OCI-LY7 (cell line): ENCODE measurements around the gene MNT. TPM values are rescaled to one million over a fixed set of nuclear protein-coding genes. Genes with fewer than 3 reads are reported as not detected.
A peak's percentile ranks its signal among the peaks of the same experiment; 100 is the strongest.

ENCODE experiments used
- BruUV-seq: library from RNA; stranded (reverse); fragments of 400-500 nt; replicated peaks from 2 replicates; lab custom pipeline; 2021; lab: Mats Ljungman, UMichigan
- CTCF ChIA-PET: fragments of 300-600 bp; sonication (Branson Sonifier 250); formaldehyde crosslinking; loops from one replicate; lab custom pipeline; 2022; ENCODE audit warnings: antibody characterized with exemption; ENCODE audit not compliant: unreplicated experiment; lab: Charles Lee
- POLR2A ChIA-PET: fragments of 300-600 bp; sonication (Branson Sonifier 250); formaldehyde crosslinking; loops from one replicate; lab custom pipeline; 2022; ENCODE audit warnings: antibody characterized with exemption; lab: Charles Lee
- DNase-seq: peaks from one replicate; pipeline ENCODE4 v3.0.0-alpha.2; 2015; ENCODE audit warnings: low spot score
- H2AFZ ChIP-seq: fragments of 200-600 bp; sonication (generic), shearing (Covaris generic); 2 replicates; pipeline ENCODE4 v1.6.1; 2014; ENCODE audit warnings: mild to moderate bottlenecking, antibody characterized with exemption, low read length, moderate library complexity
- H3K27ac ChIP-seq: fragments of 200-600 bp; sonication (generic); 2 replicates; pipeline ENCODE4 v1.5.1; 2014; ENCODE audit warnings: mixed run types, low read depth, mild to moderate bottlenecking, moderate library complexity, low read length, inconsistent platforms; ENCODE audit not compliant: poor library complexity, severe bottlenecking
- H3K36me3 ChIP-seq: fragments of 200-600 bp; sonication (generic); 2 replicates; pipeline ENCODE4 v1.6.1; 2014; ENCODE audit warnings: mild to moderate bottlenecking, antibody characterized with exemption, low read length, moderate library complexity, mixed read lengths; ENCODE audit not compliant: insufficient read depth
- H3K4me1 ChIP-seq: fragments of 200-600 bp; sonication (generic); 2 replicates; pipeline ENCODE4 v1.5.1; 2014; ENCODE audit warnings: mild to moderate bottlenecking, low read length; ENCODE audit not compliant: insufficient read depth, poor library complexity, severe bottlenecking
- H3K4me2 ChIP-seq: fragments of 200-600 bp; sonication (generic); 2 replicates; pipeline ENCODE4 v1.6.1; 2014; ENCODE audit warnings: mild to moderate bottlenecking, low read length
- H3K4me3 ChIP-seq: fragments of 200-600 bp; sonication (generic); 2 replicates; pipeline ENCODE4 v1.5.1; 2014; ENCODE audit warnings: mild to moderate bottlenecking, low read depth, low read length; ENCODE audit not compliant: poor library complexity, severe bottlenecking
- H3K79me2 ChIP-seq: fragments of 200-600 bp; sonication (generic); 2 replicates; pipeline ENCODE4 v1.6.1; 2016; ENCODE audit warnings: low read depth, mild to moderate bottlenecking, low read length, moderate library complexity, mixed read lengths; ENCODE audit not compliant: insufficient read depth
- H3K9me2 ChIP-seq: fragments of 200-600 bp; sonication (generic); 2 replicates; pipeline ENCODE4 v1.6.1; 2016; ENCODE audit warnings: mild to moderate bottlenecking, low read length, mixed read lengths; ENCODE audit not compliant: insufficient read depth
- H3K9me3 ChIP-seq: fragments of 200-600 bp; sonication (generic); 2 replicates; pipeline ENCODE4 v1.6.1; 2014; ENCODE audit warnings: mild to moderate bottlenecking, mixed run types, low read length, mixed read lengths
- H4K20me1 ChIP-seq: fragments of 200-600 bp; sonication (generic); 2 replicates; pipeline ENCODE4 v1.6.1; 2014; ENCODE audit warnings: mild to moderate bottlenecking, antibody characterized with exemption, low read length, moderate library complexity, mixed read lengths; ENCODE audit not compliant: insufficient read depth
- CTCF ChIP-seq: fragments of 200-600 bp; sonication (generic); conservative IDR thresholded peaks from 2 replicates; pipeline ENCODE4 v1.5.1; 2014; ENCODE audit warnings: mild to moderate bottlenecking, antibody characterized with exemption, low read length, moderate library complexity, mixed read lengths
- EZH2phosphoT487 ChIP-seq: fragments of 200-600 bp; sonication (generic); IDR thresholded peaks from 2 replicates; pipeline ENCODE4 v1.6.1; 2018; ENCODE audit warnings: low read depth, borderline replicate concordance, mild to moderate bottlenecking, mixed run types, antibody characterized with exemption, low read length, moderate library complexity, mixed read lengths
- intact Hi-C: fragments of 100-400 bp; cut with micrococcal nuclease; formaldehyde crosslinking; loops from one replicate; pipeline ENCODE4 v1.10.0; 2022; ENCODE audit not compliant: unreplicated experiment
- total RNA-seq, 2 experiments: library from RNA; depleted of rRNA in 1 of 2; stranded (reverse); fragments of >200 nt in 1 of 2; shearing (Covaris generic) in 1 of 2; gene quantifications; 2 replicates each; pipeline ENCODE4 v1.2.3, GENCODE V29; 2014 to 2022

The MNT gene
- total RNA-seq, 2 experiments from 2014 or later = 22.2 to 60.0 TPM

GRCh38 chr17:2399572-2400473 is 1.0 kb downstream of the MNT start:
- ChIA-PET POLR2A (interaction anchor here (1.0 kb wide), 1 partner anchor 259 kb away, joined by 4 read pairs; no protein-coding TSS in a partner anchor), CTCF (no interaction called here)
- H3K4me3 ChIP-seq = peak overlapping the region; percentile 81
- no peaks in the 10 kb centered on the region for H4K20me1 ChIP-seq
- peak overlapping the region; percentile 11; the same call in 1 of the 2 replicates for H2AFZ ChIP-seq
- TF ChIP-seq EZH2phosphoT487 = no peak
- no peak for TF ChIP-seq CTCF
- no peaks in the 10 kb centered on the region for H3K9me2 ChIP-seq
- no peaks in the 10 kb centered on the region for H3K79me2 ChIP-seq
- H3K9me3 ChIP-seq = no peaks in the 10 kb centered on the region
- H3K36me3 ChIP-seq = no peaks in the 10 kb centered on the region
- peak overlapping the region; percentile 95 for H3K4me2 ChIP-seq
- peak overlapping the region; percentile 82 for H3K27ac ChIP-seq
- intact Hi-C loops = loop anchor here (2.0 to 5.0 kb wide), 4 partner anchors 63 to 683 kb away; partner anchors contain the start of genes PAFAH1B1, SGSM2 and TSR1
- BruUV-seq = no TSS peak
- H3K4me1 ChIP-seq = peaks cover 37% of the 10 kb centered on the region
- DNase-seq = peak; percentile 94

GRCh38 chr17:2398655-2399571 is 1.9 kb downstream of the MNT start:
- Histone ChIP-seq H3K9me2 (no peaks in the 10 kb centered on the region), H4K20me1 (no peaks in the 10 kb centered on the region), H3K4me2 (peak overlapping the region; percentile 95), H3K4me1 (peaks cover 46% of the 10 kb centered on the region), H2AFZ (no peak overlapping the region; the same call in 1 of the 2 replicates), H3K27ac (peak overlapping the region; percentile 34), H3K36me3 (no peaks in the 10 kb centered on the region), H3K9me3 (no peaks in the 10 kb centered on the region), H3K79me2 (no peaks in the 10 kb centered on the region), H3K4me3 (peak overlapping the region; percentile 81)
- POLR2A ChIA-PET = interaction anchor here (0.6 to 1.0 kb wide), 2 partner anchors 260 to 1008 kb away, joined by 3 to 4 read pairs; no protein-coding TSS in a partner anchor
- BruUV-seq = no TSS peak
- intact Hi-C loops = no loop called here
- TF ChIP-seq CTCF = no peak
- TF ChIP-seq EZH2phosphoT487 = no peak
- CTCF ChIA-PET = no interaction called here
- DNase-seq = peak; percentile 25
